HG03457 (cell line): ENCODE results near the gene FXYD4.
"Not testable (repeated sequence)": the region's sequence is repeated elsewhere in the genome, so short reads cannot be mapped to it uniquely, and the experiment has no call there.

ENCODE experiments used
- ATAC-seq: cut with Tn5 transposase; IDR thresholded peaks from one replicate; pipeline ENCODE4 v1.9.1; 2021; ENCODE audit warnings: moderate number of reproducible peaks; ENCODE audit not compliant: unreplicated experiment

The FXYD4 gene

DNA sequence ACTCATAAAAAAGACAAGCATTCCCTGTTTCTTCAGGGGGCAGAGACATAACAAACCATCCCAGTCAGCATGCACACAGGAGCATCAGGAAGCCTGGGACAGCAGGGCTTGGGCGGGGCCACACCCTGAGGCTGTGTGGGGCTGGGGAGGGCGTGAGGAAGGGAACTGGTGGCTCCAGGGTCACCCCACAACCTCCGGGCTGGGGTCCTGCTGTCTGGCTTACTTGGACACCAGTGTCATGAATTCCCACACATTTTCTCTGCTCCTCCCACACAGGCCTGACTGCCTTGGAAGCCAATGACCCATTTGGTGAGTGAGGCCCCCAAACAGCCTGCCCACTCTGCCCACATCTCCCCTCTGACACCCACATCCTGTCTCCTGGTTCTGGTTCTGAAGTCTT, 2.8 kb downstream of the FXYD4 start:
- ATAC-seq = no peak

DNA sequence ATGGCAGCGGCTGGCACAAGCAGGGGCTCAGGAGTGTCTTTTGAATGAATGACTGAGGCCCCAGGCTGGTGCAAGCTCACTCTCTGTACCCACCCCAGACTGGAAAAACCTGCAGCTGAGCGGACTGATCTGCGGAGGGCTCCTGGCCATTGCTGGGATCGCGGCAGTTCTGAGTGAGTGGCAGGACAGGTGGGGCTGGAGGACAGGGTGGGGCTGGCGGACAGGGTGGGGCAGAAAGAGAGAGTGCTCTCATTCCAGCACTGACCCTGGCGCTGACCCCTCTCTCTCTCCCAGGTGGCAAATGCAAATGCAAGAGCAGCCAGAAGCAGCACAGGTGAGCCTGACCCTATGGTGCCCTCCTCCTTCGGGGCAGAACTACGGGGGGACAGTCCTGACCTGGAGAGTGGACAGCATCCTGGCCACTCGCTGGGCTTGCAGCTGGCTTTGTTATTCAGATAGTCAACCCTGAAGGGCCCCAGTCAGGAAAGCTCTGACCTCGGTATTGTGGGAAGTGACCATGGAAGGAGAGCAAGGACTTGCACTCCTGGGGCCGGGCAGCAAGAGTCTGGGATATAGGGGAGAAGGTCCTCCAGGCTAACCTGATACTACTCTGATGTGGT, 4.1 kb downstream of the FXYD4 start:
- ATAC-seq = no peak

DNA sequence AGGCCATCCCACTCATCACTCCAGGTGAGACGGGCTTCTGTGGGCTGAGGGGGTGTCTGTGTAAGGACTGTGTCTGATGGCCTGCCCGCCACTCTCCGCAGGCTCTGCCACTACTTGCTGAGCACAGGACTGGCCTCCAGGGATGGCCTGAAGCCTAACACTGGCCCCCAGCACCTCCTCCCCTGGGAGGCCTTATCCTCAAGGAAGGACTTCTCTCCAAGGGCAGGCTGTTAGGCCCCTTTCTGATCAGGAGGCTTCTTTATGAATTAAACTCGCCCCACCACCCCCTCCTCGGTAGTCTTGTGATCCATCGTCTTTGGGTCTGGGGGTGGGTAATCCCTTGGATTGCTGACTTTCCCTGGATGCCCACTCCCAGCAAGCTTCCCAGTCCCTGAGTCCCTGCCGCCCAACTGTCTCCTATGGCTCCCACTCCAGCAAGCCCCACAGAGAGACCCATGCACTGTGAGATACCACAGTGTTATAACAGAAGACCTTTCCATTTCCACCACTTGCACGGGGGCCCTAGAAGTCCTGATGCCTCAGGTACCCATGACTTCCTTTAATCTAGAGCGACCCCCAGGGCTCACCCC, 4.7 kb downstream of the FXYD4 start:
- ATAC-seq = no peak

DNA sequence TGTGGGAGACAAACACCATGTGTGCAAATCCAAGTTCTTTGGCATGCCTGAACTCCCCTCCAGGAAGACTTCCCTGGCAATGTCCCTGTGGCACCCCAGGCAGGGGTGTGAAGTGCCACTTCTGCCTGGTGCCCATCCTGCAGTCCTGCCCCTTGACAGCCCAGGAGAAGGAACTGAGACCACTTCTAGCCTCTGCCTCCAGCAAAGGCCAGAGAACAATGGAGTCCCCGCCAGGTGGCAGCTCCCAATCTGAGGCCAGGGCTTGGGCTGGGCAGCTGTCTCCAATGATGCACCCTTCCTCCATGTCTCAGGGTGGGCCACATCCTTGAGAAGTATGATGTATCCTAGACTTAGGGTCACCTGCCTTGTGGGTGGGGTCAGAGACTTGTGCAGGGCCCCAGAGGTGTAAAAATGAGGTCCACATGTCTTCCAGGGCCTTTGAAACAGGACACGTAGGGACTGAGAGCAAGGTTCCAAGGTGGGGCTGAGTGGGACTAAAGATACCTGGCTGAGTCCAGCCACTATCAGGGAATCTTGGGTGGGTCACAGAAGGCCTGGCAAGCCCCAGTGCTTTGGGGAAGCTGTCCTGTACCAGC, 5.5 kb downstream of the FXYD4 start:
- ATAC-seq = no peak

DNA sequence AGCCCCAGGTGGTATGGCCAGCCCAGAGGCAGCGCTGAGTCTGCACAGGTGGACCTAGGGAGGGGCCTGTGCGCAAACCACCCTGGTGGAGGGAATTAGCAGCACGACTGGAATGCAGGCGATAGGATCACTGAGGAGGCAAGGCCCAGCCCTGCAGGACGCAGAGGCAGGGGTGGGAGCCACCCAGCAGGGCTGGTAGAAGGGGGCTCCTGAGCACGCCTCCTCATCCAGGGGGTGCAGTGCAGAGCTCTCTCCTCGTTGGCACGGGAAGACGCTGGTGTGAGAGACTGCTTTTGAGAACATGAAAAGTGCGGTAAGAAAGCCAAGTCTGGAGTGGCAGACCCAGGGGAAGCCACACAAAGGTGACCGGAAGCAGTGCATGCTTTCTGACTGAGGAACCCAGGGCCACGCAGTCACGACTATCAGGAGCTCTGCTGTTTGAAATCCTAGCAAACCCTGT, 6.0 kb downstream of the FXYD4 start:
- no peak for ATAC-seq

DNA sequence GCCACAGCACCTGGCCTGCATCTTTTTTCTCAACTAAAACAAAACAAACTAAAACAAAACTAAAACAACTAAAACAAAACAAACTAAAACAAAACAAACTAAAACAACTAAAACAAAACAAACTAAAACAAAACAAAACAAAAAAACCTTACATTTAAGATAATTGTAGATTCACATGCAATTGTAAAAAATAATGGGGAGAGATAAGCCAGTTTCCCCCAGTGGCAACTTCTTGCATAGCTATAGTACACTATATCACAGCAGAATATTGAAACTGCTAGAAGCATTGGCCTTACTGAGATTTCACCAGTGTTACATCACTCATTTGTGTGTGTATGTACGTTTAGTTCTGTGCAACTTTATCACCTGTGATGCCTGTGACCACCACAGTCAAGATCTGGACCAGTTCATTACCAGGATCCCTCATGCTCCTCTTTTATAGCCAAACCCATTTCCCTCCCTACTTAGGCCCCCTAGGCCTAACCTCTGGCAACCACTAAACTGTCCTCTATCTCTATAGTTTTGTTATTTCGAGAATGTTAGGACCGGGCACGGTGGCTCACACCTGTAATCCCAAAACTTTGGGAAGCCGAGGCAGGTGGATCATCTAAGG, 9.3 kb downstream of the FXYD4 start:
- no peak for ATAC-seq

DNA sequence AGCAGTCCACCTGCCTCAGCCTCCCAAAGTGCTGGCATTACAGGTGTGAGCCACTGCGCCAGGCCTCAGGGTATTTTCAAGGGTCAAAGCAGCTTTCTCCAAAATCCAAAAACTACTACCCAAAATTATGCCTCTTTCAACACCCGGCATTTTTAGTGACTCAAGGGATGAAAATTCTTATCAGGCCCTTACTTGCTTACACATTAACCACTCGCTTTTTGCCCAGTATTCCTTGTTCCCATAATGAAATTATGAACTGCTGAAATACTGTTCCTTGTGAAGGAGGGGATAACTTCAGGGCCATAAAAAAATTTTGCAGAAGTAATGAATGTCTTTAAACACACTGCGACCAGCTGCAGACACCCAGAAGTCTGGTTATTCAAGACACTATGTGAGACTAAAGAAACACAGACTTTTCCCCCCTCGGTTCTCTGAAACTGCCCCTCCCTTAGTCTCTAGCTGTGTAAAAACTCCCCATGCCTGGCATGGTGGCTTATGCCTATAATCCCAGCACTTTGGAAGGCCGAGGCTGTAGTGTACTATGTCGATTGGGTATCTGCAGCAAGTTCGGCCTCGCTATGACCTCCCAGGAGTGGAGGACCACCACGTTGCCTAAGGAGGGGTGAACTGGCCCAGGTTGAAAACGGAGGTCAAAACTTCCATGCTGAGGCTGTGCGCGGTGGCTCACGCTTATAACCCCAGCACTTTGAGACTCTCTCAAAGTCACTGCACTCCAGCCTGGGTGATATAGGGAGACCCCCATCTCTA, 12.0 kb downstream of the FXYD4 start:
- ATAC-seq = no peak

DNA sequence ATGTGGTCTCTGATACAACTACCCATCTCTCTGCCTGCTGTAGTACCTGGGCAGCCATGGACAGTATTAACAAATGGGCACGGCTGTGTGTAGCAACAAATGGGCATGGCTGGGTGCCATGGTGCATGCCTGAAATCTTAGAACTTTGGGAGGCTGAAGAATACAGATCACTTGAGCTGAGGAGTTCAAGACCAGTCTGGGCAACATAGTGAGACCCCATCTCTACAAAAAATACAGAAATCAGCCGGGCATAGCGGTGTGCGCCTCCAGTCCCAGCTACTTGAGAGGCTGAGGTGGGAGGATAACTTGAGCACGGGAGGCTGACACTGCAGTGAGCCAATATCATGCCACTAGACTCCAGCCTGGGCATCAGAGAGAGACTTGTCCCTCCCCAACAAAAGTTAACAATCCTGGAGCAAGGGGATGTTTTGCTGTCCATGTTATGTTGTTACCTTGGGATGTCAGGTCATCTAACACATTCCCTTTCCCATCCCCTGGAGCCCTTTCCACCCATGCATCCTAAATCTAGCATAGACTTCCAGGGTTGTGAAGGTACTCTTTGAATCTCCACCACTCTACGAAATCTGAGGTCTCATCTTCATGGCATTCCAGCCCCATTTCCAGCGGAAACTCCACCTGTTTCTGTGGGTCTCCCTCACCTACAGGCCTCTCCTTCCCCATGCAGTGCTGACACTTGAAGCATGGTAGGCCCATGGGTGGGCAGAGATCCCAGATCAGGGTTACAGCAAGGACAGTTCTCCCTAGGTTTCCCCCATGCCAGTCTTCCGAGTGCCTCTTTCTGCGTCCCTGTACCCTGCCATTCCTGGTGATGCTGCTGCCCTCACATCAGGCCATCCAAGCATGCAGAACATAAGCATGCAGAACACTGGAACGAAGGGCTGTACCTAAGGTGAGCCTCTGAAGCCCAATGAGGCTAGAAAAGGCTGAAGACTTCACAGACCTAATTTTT, 13.1 kb downstream of the FXYD4 start:
- ATAC-seq = no peak

DNA sequence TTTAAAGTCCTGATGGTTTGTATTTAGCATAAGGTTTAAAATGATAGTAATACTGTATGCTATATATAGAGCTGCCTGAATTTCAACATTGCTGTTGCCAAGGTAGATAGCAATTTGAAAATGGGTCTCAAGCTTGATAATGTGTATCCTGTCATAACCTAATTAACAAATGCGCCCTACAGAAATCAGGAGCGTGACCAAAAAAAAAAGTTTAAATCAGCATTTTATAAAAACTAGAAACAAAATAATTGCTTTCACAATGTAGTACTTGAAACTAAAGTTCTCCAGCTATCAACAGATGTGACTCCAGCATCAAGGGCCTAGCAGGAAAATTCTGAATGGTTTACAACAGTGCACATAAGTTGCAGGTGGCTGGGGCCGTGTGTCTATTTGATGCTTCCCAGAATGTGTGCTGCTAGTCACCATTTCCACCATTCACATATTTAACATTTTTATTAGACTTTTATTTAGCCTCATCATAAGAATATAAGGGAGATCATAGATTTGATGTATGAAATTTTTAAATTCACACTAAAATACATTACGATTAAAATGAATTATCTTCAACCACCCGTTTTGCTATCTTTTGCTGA, 14.1 kb downstream of the FXYD4 start:
- ATAC-seq = no peak

DNA sequence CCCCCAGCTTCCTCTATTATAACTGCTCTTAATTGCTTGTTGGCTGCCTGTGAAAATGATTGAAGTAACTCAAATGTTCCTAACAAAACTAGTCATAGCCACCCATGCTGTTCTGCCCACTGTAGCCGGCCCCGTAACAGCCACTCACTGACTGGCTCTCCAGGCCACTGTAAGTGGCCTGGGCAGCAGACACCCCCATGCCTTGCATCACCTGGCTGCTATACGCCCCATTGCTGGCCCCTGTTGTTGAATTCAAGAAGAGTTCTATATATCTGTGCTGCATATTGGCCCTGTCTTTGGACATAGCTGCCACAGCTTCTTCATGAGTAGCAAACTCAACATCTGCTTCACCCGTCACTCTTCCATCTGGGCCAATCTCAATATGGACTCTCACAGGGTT, 15.1 kb downstream of the FXYD4 start:
- ATAC-seq = no peak

DNA sequence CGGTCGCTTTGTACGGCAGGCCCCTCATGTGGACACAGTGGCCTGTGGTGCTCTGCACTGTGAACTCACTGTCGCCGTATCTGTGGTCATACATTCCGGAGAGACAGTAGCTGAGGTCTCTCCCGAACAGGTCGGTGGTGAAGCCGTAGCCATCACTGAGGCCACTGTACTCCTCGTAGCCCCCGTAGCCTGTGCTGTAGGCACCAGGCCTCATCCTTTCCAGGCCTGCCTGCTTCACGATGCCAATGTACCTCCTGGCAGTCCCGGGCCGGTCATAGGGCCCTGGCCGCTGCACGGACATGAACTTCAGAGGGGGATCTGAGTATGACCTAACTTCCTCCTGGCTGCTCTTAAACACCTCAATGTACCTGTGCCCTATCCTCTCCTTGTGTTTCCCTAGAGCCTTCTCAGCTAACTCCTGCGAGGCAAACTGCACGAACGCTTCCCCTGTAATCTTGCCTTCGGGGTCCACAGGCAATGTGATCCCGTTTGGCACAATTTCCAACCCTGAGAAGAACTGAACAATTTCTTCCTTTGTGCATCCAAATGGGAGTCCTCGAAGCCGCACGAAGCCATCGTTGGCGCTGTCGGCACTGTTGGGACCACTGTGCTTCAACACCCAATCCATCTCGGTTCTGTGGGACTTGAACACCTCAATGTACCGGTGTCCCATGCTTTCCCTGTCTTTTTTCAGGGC, 15.7 kb downstream of the FXYD4 start:
- no peak for ATAC-seq

DNA sequence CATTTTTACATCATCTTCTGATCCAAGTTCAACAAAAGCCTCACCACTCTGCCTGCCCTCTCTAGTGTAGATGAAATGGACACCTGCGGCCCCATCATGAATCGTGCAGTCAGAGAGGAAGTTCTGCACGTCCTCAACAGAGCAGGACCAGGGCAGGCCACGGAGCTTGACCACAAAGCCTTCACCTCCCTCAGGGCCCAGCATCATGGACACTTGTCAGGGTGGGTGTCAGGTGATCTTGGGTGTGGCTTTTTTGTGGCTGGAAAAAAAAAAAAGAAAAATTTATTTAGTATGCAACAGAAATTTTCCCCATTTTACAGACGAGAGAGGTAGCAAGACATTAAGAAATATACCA, 16.2 kb downstream of the FXYD4 start:
- no peak for ATAC-seq

DNA sequence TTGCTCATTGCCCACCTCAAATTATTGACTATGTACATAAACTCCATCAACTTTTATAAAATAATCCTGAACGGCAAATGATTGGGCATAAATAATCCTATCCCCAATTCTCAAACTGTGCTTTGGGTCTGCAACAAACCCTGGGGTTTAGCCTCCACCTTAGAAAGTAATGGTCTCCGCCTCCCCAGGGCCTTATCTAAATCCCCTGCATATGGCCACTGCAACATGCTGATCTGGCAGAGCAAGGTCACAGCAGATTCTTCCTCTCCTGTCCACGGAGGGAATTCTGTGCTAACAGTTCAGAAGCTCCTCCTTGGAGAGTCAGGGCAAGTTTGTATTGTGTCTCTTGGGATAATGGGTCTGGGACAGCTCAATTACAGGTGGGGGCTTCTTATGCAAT, 18.4 kb downstream of the FXYD4 start:
- ATAC-seq = no peak

DNA sequence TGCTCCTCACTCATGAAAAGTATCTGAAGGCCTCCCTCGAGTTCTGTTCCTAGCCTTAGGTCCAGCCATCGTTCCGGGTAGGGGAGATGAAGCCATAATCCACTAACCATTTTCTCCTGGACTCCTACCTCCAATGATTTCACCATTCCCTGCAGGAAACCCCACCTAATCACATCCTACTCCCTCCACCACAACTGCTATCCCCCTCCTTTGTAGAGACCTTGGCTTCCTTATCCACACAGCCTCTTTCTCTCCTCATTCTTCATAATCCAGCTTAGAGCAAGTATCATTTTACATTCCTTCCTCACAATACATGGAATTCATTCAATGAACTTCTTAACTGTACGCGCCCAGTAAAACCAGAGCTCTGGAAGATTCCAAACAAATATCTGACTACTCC, 18.9 kb downstream of the FXYD4 start:
- no peak for ATAC-seq

DNA sequence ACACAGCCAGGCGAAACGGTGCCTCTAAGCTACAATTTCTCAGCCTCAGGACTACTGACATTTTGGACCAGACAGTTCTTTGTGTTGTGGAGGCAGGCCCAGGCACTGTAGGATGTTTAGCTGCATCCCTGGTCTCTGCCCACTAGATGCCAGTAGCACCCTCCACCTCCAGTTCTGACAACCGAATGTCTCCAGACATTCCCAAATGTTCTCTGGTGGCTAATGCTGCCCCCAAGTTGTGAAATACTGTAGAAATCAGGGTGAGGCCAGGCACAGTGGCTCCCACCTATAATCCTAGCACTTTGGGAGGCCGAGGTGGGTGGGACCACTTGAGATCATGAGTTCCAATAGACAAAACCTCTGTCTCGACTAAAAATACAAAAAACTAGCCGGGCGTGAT, 19.3 kb downstream of the FXYD4 start:
- ATAC-seq = no peak

DNA sequence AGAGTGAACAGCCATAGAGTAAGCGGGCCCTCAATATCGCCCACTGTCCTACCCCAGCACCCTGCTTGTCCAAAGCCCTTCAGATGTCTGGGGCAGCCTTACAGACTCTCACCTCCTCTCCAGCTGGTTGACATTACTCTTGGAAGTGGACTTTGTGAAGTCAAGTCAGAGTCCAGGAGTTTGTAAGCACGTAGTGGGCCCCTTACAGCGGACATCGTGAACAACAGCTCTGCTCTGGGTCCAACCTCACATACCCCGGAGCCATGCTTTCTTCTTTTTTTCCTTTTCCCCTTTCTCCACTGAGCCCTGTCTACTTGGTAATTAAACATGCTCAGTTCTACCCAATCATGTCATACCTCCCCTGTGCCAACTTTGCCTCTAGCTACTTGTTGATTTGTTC, 20.1 kb downstream of the FXYD4 start:
- ATAC-seq = no peak

DNA sequence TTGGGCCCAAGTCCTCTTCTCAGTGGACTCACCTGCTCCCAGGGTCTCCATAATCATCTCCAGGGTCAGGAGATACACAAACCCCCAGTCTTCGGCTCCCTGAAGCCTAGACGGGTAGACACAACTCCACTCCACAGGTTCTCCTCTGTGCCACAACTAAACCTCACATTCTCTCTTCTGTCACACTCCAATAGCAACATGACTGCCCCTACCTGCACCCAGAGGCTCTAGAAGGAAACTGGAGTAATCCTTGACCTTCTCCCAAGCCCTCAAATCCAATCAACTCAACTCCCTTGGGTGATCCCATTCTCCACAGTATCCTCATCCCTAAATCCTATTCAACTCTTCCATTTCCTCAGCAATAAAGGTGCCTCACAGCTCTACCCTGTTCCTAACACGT, 21.3 kb downstream of the FXYD4 start:
- no peak for ATAC-seq

DNA sequence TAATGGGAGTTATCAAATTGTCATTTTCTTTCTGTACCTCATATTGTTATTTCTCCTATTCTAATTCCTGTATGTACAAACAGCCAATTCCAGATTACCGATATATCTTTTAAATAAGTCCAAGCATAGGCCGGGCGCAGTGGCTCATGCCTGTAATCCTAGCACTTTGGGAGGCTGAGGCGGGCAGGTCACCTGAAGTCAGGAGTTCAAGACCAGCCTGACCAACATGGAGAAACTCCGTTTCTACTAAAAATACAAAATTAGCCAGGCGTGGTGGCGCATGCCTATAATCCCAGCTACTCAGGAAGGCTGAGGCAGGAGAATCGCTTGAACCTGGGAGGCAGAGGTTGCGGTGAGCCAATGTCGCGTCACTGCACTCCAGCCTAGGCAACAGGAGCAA, 21.8 kb downstream of the FXYD4 start:
- not testable (repeated sequence) for ATAC-seq

DNA sequence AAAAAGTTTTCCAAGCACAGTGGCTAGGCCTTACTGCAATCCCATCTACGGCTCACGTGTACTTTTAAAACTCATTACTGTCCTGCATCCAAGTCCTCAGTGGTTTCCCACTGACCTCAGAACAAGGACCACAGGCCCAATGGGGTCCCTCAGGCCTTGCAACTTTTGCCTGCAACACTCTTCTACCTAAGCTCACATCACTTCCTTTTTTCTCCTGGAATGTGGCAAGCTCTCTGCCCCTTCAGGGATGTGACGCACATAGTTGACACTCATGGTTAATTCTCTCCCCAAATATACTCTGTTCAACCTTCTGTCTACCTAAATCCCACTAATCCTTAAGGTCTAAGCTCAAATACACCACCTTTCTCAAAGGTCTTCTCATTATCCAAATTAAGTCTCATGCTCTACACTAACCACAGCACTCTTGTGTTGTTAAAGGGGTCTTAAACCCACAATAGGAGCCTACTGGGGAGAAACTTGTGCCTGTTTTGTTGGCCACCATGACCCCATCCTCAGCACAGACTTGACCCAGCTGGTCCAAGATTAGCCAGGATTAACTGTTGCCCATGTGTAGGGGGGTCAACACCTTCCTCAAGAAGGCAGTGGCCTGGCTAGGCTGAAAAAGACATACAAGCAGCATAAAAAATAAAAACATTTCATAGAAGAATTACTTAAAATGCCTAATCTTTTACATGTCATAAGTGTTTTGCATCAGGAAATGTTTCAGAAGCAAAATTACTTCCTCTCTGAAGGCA, 22.3 kb downstream of the FXYD4 start:
- ATAC-seq = no peak
